Measurements from ENCODE around the gene FRMD4A. TPM values are rescaled to one million over a fixed set of nuclear protein-coding genes. Genes with fewer than 3 reads are reported as not detected.

Gene FRMD4A
- total and polyA plus RNA-seq, 2 experiments from 2014 or later, result 11.9 to 17.5 TPM

GRCh38 chr10:13944823-13945222 lies 385.9 kb downstream of the FRMD4A start:
- Histone ChIP-seq H3K4me2 (ENCODE audit: unreplicated experiment) (no peak overlapping the region), H3K36me3 (ENCODE audit: low read depth) (no peaks in the 10 kb centered on the region), H3K9me2 (ENCODE audit: insufficient read depth) (no peaks in the 10 kb centered on the region), H3K4me1 (ENCODE audit: insufficient read depth) (peaks cover 10% of the 10 kb centered on the region), H3K9me3 (ENCODE audit: low read depth) (no peaks in the 10 kb centered on the region), H2AFZ (no peak overlapping the region), H3K79me2 (ENCODE audit: insufficient read depth) (no peaks in the 10 kb centered on the region), H3K9ac (no peak overlapping the region), H3K27ac (no peak overlapping the region), H4K20me1 (ENCODE audit: insufficient read depth) (no peaks in the 10 kb centered on the region), H3K27me3 (replicated peaks; ENCODE audit: insufficient read depth) (no peaks in the 10 kb centered on the region), H3F3A (ENCODE audit: insufficient read depth) (0 out of 2 replicates have a peak, but pooled peaks cover 5% of the 10 kb centered on the region), H3K4me3 (no peak overlapping the region)
- TF ChIP-seq EZH2 (IDR thresholded peaks at IDR 0.05; ENCODE audit: insufficient read depth, poor library complexity, severe bottlenecking), result no peak
- TF ChIP-seq EZH2phosphoT487 (IDR thresholded peaks at IDR 0.05; ENCODE audit: insufficient read depth, low read depth), result no peak
- DNase-seq, result no peak
- WGBS, 2 experiments (ENCODE audit: low coverage in 1 of 2, low lambda C conversion rate in 2 of 2, missing lambda C conversion rate in 2 of 2), result 93 to 96% methylated on average over 5 of the region's 5 CpGs
- in situ Hi-C loops (cut with MboI), result no loop called here

- 93 to 95% methylated on average over 8 of the region's 8 CpGs for WGBS, 2 experiments (ENCODE audit: low coverage in 1 of 2, low lambda C conversion rate in 2 of 2, missing lambda C conversion rate in 2 of 2)
Measured at GRCh38 chr10:13943735-13944398, 386.9 kb downstream of the FRMD4A start.

GRCh38 chr10:13942035-13942434 lies 388.7 kb downstream of the FRMD4A start:
- WGBS, 2 experiments (ENCODE audit: low coverage in 1 of 2, low lambda C conversion rate in 2 of 2, missing lambda C conversion rate in 2 of 2), result 77% methylated on average over 5 of the region's 5 CpGs
- Histone ChIP-seq H3K9me3 (ENCODE audit: low read depth) (no peaks in the 10 kb centered on the region), H2AFZ (no peak overlapping the region), H3K4me2 (ENCODE audit: unreplicated experiment) (no peak overlapping the region), H3K9me2 (ENCODE audit: insufficient read depth) (no peaks in the 10 kb centered on the region), H4K20me1 (ENCODE audit: insufficient read depth) (no peaks in the 10 kb centered on the region), H3K4me3 (no peak overlapping the region), H3K27me3 (replicated peaks; ENCODE audit: insufficient read depth) (no peaks in the 10 kb centered on the region), H3K27ac (no peak overlapping the region), H3F3A (ENCODE audit: insufficient read depth) (no peaks in the 10 kb centered on the region), H3K9ac (no peak overlapping the region), H3K4me1 (ENCODE audit: insufficient read depth) (peaks cover 8% of the 10 kb centered on the region; the same call in 1 of the 2 replicates), H3K79me2 (ENCODE audit: insufficient read depth) (no peaks in the 10 kb centered on the region), H3K36me3 (ENCODE audit: low read depth) (no peaks in the 10 kb centered on the region)
- in situ Hi-C loops (cut with MboI), result no loop called here
- TF ChIP-seq EZH2 (IDR thresholded peaks at IDR 0.05; ENCODE audit: insufficient read depth, poor library complexity, severe bottlenecking), result no peak
- TF ChIP-seq EZH2phosphoT487 (IDR thresholded peaks at IDR 0.05; ENCODE audit: insufficient read depth, low read depth), result no peak
- no peak for DNase-seq

More at GRCh38 chr10:13943735-13944398, 386.9 kb downstream of the FRMD4A start:
- no peak for DNase-seq
- peaks cover 9% of the 10 kb centered on the region for H3K4me1 ChIP-seq (ENCODE audit: insufficient read depth)
- in situ Hi-C loops (cut with MboI), result no loop called here
- H4K20me1 ChIP-seq (ENCODE audit: insufficient read depth), result no peaks in the 10 kb centered on the region
- no peak overlapping the region for H3K27ac ChIP-seq
- H3F3A ChIP-seq (ENCODE audit: insufficient read depth), result no peaks in the 10 kb centered on the region
- H3K9me3 ChIP-seq (ENCODE audit: low read depth), result no peaks in the 10 kb centered on the region
- H3K4me2 ChIP-seq (ENCODE audit: unreplicated experiment), result no peak overlapping the region
- H3K9me2 ChIP-seq (ENCODE audit: insufficient read depth), result no peaks in the 10 kb centered on the region
- TF ChIP-seq EZH2 (IDR thresholded peaks at IDR 0.05; ENCODE audit: insufficient read depth, poor library complexity, severe bottlenecking) (no peak), EZH2phosphoT487 (IDR thresholded peaks at IDR 0.05; ENCODE audit: insufficient read depth, low read depth) (no peak)
- H3K4me3 ChIP-seq, result no peak overlapping the region
- no peak overlapping the region for H2AFZ ChIP-seq
- H3K9ac ChIP-seq, result no peak overlapping the region
- H3K27me3 ChIP-seq (replicated peaks; ENCODE audit: insufficient read depth), result no peaks in the 10 kb centered on the region
- H3K36me3 ChIP-seq (ENCODE audit: low read depth), result no peaks in the 10 kb centered on the region
- no peaks in the 10 kb centered on the region for H3K79me2 ChIP-seq (ENCODE audit: insufficient read depth)

GRCh38 chr10:13939391-13939790 lies 391.3 kb downstream of the FRMD4A start:
- no peak overlapping the region for H3K4me3 ChIP-seq
- in situ Hi-C loops (cut with MboI), result no loop called here
- H3K9ac ChIP-seq, result no peak overlapping the region
- H2AFZ ChIP-seq, result no peak overlapping the region
- H3K9me2 ChIP-seq (ENCODE audit: insufficient read depth), result no peaks in the 10 kb centered on the region
- no peaks in the 10 kb centered on the region for H3F3A ChIP-seq (ENCODE audit: insufficient read depth)
- H3K27ac ChIP-seq, result no peak overlapping the region
- no peaks in the 10 kb centered on the region for H3K79me2 ChIP-seq (ENCODE audit: insufficient read depth)
- no peak overlapping the region for H3K4me2 ChIP-seq (ENCODE audit: unreplicated experiment)
- peaks cover 8% of the 10 kb centered on the region; the same call in 1 of the 2 replicates for H3K4me1 ChIP-seq (ENCODE audit: insufficient read depth)
- TF ChIP-seq EZH2 (IDR thresholded peaks at IDR 0.05; ENCODE audit: insufficient read depth, poor library complexity, severe bottlenecking), result no peak
- no peak for TF ChIP-seq EZH2phosphoT487 (IDR thresholded peaks at IDR 0.05; ENCODE audit: insufficient read depth, low read depth)
- H3K9me3 ChIP-seq (ENCODE audit: low read depth), result no peaks in the 10 kb centered on the region
- no peaks in the 10 kb centered on the region for H3K27me3 ChIP-seq (replicated peaks; ENCODE audit: insufficient read depth)
- no peaks in the 10 kb centered on the region for H4K20me1 ChIP-seq (ENCODE audit: insufficient read depth)
- no peaks in the 10 kb centered on the region for H3K36me3 ChIP-seq (ENCODE audit: low read depth)
- peak; percentile 10 for DNase-seq
